ENCODE results near the gene TRANK1.
A peak's percentile ranks its signal among the peaks of the same experiment; 100 is the strongest.

TRANK1 gene

GRCh38 chr3:36803091-36803791 lies 141.6 kb downstream of the TRANK1 start:
- TF ChIP-seq JUND (IDR thresholded peaks at IDR 0.05; ENCODE audit: low read depth) = no peak
- in situ Hi-C loops (cut with HindIII; ENCODE audit: low pct_unique_long_range_greater_than_20kb, low sequenced_read_pairs) = no loop called here

GRCh38 chr3:36800533-36801116 lies 144.2 kb downstream of the TRANK1 start:
- in situ Hi-C loops (cut with HindIII; ENCODE audit: low pct_unique_long_range_greater_than_20kb, low sequenced_read_pairs) = no loop called here
- no peak for DNase-seq (ENCODE audit: low read depth in 1 of 2, low spot score in 1 of 2)
- no peak for TF ChIP-seq JUND (IDR thresholded peaks at IDR 0.05; ENCODE audit: low read depth)

More at GRCh38 chr3:36803091-36803791, 141.6 kb downstream of the TRANK1 start:
- no peak for DNase-seq (ENCODE audit: low read depth in 1 of 2, low spot score in 1 of 2)

- in situ Hi-C loops (cut with HindIII; ENCODE audit: low pct_unique_long_range_greater_than_20kb, low sequenced_read_pairs) = no loop called here
- no peak for TF ChIP-seq JUND (IDR thresholded peaks at IDR 0.05; ENCODE audit: low read depth)
- no peak for DNase-seq (ENCODE audit: low read depth in 1 of 2, low spot score in 1 of 2)
Measured at GRCh38 chr3:36796881-36797280, 148.0 kb downstream of the TRANK1 start.

GRCh38 chr3:36796161-36796560 lies 148.7 kb downstream of the TRANK1 start:
- no peak for DNase-seq (ENCODE audit: low read depth in 1 of 2, low spot score in 1 of 2)
- TF ChIP-seq JUND (IDR thresholded peaks at IDR 0.05; ENCODE audit: low read depth) = no peak
- in situ Hi-C loops (cut with HindIII; ENCODE audit: low pct_unique_long_range_greater_than_20kb, low sequenced_read_pairs) = no loop called here

DNA sequence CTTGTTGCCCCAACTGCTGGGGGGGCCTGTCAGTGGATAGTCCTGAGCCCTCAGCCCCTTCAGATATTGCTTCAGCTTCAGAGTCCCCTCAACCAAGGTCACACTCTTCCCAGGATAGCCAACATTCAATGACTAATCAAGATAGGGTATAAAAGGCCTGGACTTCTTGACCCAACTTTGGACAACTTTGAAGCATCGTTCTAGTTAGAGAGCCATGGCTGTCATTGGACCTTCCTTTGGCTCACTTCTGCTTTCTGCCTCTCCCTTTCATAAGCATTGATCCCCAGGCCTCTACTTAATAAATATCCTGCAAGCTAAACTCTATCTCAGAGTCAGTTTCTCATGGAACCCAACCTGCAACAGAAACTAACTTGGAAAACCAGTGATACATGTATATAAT lies 149.2 kb downstream of the TRANK1 start:
- no peak for DNase-seq (ENCODE audit: low read depth in 1 of 2, low spot score in 1 of 2)
- in situ Hi-C loops (cut with HindIII; ENCODE audit: low pct_unique_long_range_greater_than_20kb, low sequenced_read_pairs) = no loop called here
- no peak for TF ChIP-seq JUND (IDR thresholded peaks at IDR 0.05; ENCODE audit: low read depth)

- TF ChIP-seq JUND (IDR thresholded peaks at IDR 0.05; ENCODE audit: low read depth) = no peak
- in situ Hi-C loops (cut with HindIII; ENCODE audit: low pct_unique_long_range_greater_than_20kb, low sequenced_read_pairs) = no loop called here
- peak in 1 of 2 experiments; percentile 47 for DNase-seq (ENCODE audit: low read depth in 1 of 2, low spot score in 1 of 2)
Measured at GRCh38 chr3:36792342-36792741, 152.5 kb downstream of the TRANK1 start.

DNA sequence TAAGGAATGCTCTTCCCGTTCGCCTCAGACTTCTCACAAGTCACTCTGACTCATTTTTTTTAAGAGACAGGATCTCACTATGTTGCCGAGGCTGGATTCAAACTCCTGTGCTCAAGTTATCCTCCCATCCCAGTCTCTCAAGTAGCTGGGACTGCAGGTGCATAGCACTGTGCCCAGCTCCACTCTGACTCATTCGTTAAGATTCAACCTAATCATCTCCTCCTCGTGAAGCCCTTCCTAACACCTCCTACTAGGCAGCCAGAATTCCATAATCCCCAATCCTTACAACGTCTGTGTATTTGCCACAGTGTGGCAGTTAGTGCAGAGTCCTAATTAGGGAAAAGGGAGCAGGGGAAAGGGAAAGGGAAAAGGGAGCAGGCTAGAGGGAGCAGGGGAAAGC lies 154.1 kb downstream of the TRANK1 start:
- no peak for DNase-seq (ENCODE audit: low read depth in 1 of 2, low spot score in 1 of 2)
- in situ Hi-C loops (cut with HindIII; ENCODE audit: low pct_unique_long_range_greater_than_20kb, low sequenced_read_pairs) = no loop called here
- no peak for TF ChIP-seq JUND (IDR thresholded peaks at IDR 0.05; ENCODE audit: low read depth)

DNA sequence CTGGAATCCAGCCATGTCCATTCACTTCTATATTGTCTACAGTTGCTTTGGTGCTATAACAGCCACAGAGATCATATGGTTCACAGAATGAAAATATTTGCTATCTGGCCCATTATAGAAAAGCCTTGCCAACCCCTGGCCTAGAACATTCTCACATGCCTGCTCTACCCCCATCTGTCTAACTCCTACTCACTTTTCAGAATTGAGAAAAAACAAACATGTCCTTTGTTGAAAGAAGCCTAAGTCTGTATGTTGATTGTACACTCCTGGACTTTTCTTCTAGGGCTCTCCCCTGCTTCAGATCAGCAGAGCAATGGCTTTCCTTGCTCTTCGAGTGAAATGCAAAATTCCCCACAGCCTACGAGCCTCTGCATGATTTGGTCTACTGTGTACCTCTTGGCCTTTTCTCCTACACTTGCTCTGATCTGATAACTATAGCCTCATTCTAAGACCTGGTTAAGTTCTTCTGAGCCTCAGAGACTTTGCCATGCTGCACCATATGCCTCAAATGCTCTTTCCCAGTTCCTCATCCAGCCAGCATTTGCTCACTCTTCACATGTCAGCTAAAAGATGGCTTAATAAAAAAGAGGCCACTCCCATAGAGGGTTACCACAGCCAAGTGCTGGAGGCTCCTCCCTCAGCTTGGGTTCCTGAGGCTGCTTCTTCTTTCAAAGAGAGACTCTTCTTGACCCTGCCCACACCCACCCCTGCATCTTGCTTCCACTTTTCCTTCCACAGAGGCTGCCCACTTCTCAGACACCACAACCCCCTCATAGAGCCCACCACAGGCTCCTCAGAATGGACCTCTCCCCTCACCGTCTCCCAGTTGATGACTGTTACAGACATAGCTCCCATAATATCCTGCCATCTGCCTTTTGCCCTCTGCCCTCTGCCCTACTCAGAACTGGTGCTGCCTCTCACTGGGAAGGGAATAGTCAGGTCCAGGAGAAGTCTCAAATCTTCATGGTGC lies 157.6 kb downstream of the TRANK1 start:
- no peak for DNase-seq (ENCODE audit: low read depth in 1 of 2, low spot score in 1 of 2)
- TF ChIP-seq JUND (IDR thresholded peaks at IDR 0.05; ENCODE audit: low read depth) = no peak
- in situ Hi-C loops (cut with HindIII; ENCODE audit: low pct_unique_long_range_greater_than_20kb, low sequenced_read_pairs) = no loop called here

DNA sequence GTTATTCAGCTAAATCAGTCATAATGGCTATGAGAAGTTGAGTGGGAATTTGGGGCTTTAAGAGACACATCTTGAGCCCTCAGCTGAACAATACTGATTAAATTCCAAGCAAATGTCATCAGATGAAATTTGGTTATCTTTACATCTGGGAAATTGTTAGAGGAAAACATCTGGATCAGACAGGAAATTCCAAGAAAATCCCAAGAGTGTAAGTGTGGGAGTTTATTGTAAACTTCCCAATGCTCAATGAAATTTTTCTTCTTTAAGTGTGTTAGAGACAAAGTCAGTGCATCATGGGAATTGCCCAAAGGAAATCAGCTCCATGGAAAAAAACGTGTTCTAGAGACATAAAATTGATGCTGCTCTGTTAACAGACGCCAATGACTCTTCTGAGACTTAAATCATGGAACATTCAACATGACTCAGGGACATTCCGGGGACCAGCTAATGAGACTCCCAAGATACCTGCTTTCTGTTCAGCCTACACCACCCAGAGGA lies 160.7 kb downstream of the TRANK1 start:
- in situ Hi-C loops (cut with HindIII; ENCODE audit: low pct_unique_long_range_greater_than_20kb, low sequenced_read_pairs) = no loop called here

GRCh38 chr3:36777424-36778218 lies 167.2 kb downstream of the TRANK1 start:
- in situ Hi-C loops (cut with HindIII; ENCODE audit: low pct_unique_long_range_greater_than_20kb, low sequenced_read_pairs) = no loop called here
- no peak for TF ChIP-seq JUND (IDR thresholded peaks at IDR 0.05; ENCODE audit: low read depth)
- DNase-seq (ENCODE audit: low read depth in 1 of 2, low spot score in 1 of 2) = no peak

More for the DNA sequence above, 160.7 kb downstream of the TRANK1 start:
- no peak for DNase-seq (ENCODE audit: low read depth in 1 of 2, low spot score in 1 of 2)
- TF ChIP-seq JUND (IDR thresholded peaks at IDR 0.05; ENCODE audit: low read depth) = no peak

Measured in T47D (cell line).